Gastroesophageal sphincter (tissue), 4 donors: ENCODE data around the gene LEP. TPM values are rescaled to one million over a fixed set of nuclear protein-coding genes. Genes with fewer than 3 reads are reported as not detected.

Experiments used
- ATAC-seq: fragments of 150-250 bp; one replicate; pipeline ENCODE4 v1.9.1; 2016; ENCODE audit warnings: mild to moderate bottlenecking, moderate library complexity
- H3K27ac ChIP-seq, 4 donors: fragments of 200-600 bp; sonication (generic) in 3 of 4; 1 replicate in 3 of 4; 2 replicates in 1 of 4; pipeline ENCODE4 v1.5.1; 2016 to 2019
- H3K27me3 ChIP-seq: fragments of 200-600 bp; sonication (generic); one replicate; pipeline ENCODE4 v1.5.1; 2019
- H3K36me3 ChIP-seq, 2 donors: fragments of 200-600 bp; sonication (generic); one replicate each; pipeline ENCODE4 v1.5.1; 2019; ENCODE audit warnings: control low read depth in 1 of 2
- H3K4me1 ChIP-seq, 3 donors: fragments of 200-600 bp; sonication (generic); 1 replicate in 2 of 3; 2 replicates in 1 of 3; pipeline ENCODE4 v1.5.1; 2016 to 2019; ENCODE audit warnings: control low read depth in 2 of 3
- H3K4me3 ChIP-seq, 2 donors: fragments of 200-600 bp; sonication (generic); one replicate each; pipeline ENCODE4 v1.5.1; 2019; ENCODE audit warnings: mild to moderate bottlenecking in 1 of 2, moderate library complexity in 1 of 2
- H3K9me3 ChIP-seq, 3 donors: fragments of 200-600 bp; sonication (generic); one replicate each; pipeline ENCODE4 v1.5.1; 2017 to 2019; ENCODE audit warnings: control low read depth in 2 of 3
- EP300 ChIP-seq: sonication (generic); formaldehyde crosslinking; IDR thresholded peaks from one replicate; pipeline ENCODE4 v1.6.1; 2017; ENCODE audit warnings: antibody characterized with exemption, mild to moderate bottlenecking
- POLR2A ChIP-seq, 2 donors: fragments of 450-650 bp; IDR thresholded peaks; one replicate each; pipeline ENCODE4 v1.6.1; 2017; ENCODE audit warnings: antibody characterized with exemption in 2 of 2, mild to moderate bottlenecking in 2 of 2, moderate library complexity in 1 of 2
- POLR2AphosphoS5 ChIP-seq: sonication (generic); formaldehyde crosslinking; IDR thresholded peaks from one replicate; pipeline ENCODE4 v1.6.1; 2017; ENCODE audit warnings: antibody characterized with exemption
- WGBS, 2 donors: methylation state at CpG; one replicate each; pipeline ENCODE4 v1.1.5; 2018; ENCODE audit warnings: low coverage in 1 of 2; 5-methylcytosine and 5-hydroxymethylcytosine counted together
- total RNA-seq, 4 donors: library from RNA; depleted of rRNA; stranded (reverse); fragments of >200 nt; gene quantifications; one replicate each; pipeline ENCODE4 v1.1.0, GENCODE V29; 2016
- TF ChIP-seq, protein P1 (sequence below), 4 experiments: fragments of 200-600 bp in 2 of 4; fragments of 450-650 bp in 2 of 4; sonication (generic) in 1 of 4; IDR thresholded peaks; one replicate each; pipeline ENCODE4 v1.5.1; 2017 to 2019; ENCODE audit warnings: antibody characterized with exemption in 4 of 4, mild to moderate bottlenecking in 2 of 4, moderate library complexity in 2 of 4

Gene LEP
- total RNA-seq, 4 donors from 2014 or later: 0.15 to 6.6 TPM; not detected in 2

DNA sequence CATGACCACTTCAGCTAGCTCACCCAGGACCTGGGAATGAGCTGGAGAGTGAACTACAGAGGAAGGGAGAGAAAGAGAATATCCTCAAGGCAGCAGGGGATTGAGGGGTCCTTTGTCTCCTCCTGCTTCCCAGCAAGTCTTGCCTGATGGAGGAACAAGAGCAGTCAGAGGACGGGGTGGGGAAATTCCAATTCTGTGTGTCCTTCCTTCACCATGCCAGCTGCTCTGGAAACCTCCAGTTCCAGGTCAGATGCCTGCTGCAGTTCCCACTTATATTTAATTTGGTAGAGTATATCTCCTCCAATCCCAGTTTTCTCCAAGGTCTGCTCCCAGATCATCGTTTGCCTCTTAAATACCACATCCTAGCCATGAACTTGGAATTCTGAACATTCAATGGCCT is 21.4 kb upstream of the LEP start:
- H3K36me3 ChIP-seq: no peaks in the 10 kb centered on the region
- WGBS, 2 donors: 70 to 75% methylated on average over 2 of the region's 2 CpGs
- ATAC-seq: no peak
- H3K27me3 ChIP-seq: peaks cover 58% of the 10 kb centered on the region
- TF ChIP-seq, protein P1, sequence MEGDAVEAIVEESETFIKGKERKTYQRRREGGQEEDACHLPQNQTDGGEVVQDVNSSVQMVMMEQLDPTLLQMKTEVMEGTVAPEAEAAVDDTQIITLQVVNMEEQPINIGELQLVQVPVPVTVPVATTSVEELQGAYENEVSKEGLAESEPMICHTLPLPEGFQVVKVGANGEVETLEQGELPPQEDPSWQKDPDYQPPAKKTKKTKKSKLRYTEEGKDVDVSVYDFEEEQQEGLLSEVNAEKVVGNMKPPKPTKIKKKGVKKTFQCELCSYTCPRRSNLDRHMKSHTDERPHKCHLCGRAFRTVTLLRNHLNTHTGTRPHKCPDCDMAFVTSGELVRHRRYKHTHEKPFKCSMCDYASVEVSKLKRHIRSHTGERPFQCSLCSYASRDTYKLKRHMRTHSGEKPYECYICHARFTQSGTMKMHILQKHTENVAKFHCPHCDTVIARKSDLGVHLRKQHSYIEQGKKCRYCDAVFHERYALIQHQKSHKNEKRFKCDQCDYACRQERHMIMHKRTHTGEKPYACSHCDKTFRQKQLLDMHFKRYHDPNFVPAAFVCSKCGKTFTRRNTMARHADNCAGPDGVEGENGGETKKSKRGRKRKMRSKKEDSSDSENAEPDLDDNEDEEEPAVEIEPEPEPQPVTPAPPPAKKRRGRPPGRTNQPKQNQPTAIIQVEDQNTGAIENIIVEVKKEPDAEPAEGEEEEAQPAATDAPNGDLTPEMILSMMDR (IDR thresholded peaks at IDR 0.05): no peak
- TF ChIP-seq EP300 (no peak), POLR2A (IDR thresholded peaks at IDR 0.05) (no peak), POLR2AphosphoS5 (no peak)
- H3K27ac ChIP-seq: no peak overlapping the region
- H3K9me3 ChIP-seq: no peaks in the 10 kb centered on the region
- no peak overlapping the region for H3K4me3 ChIP-seq
- H3K4me1 ChIP-seq: no peaks in the 10 kb centered on the region

- no peaks in the 10 kb centered on the region for H3K4me1 ChIP-seq
- H3K9me3 ChIP-seq: no peaks in the 10 kb centered on the region
- no peak for TF ChIP-seq POLR2AphosphoS5
- TF ChIP-seq, protein P1 (IDR thresholded peaks at IDR 0.05): no peak
- H3K4me3 ChIP-seq: no peak overlapping the region
- no peaks in the 10 kb centered on the region for H3K36me3 ChIP-seq
- no peak overlapping the region for H3K27ac ChIP-seq
- ATAC-seq: no peak
- WGBS, 2 donors: 56 to 72% methylated on average over 4 to 5 of the region's 5 CpGs
- peaks cover 53% of the 10 kb centered on the region for H3K27me3 ChIP-seq
These were observed 19.1 kb upstream of the LEP start for GRCh38 chr7:128221929-128222403.

- H3K9me3 ChIP-seq: no peaks in the 10 kb centered on the region
- no peak overlapping the region for H3K27ac ChIP-seq
- TF ChIP-seq POLR2AphosphoS5 (no peak), POLR2A (IDR thresholded peaks at IDR 0.05) (no peak), EP300 (no peak)
- TF ChIP-seq, protein P1 (IDR thresholded peaks at IDR 0.05): no peak
- no peak overlapping the region for H3K4me3 ChIP-seq
- 82 to 87% methylated on average over 2 of the region's 2 CpGs for WGBS, 2 donors
- no peak for ATAC-seq
- H3K4me1 ChIP-seq: no peaks in the 10 kb centered on the region
- H3K27me3 ChIP-seq: peaks cover 47% of the 10 kb centered on the region
- no peaks in the 10 kb centered on the region for H3K36me3 ChIP-seq
These were observed 14.7 kb upstream of the LEP start for GRCh38 chr7:128226132-128226980.

DNA sequence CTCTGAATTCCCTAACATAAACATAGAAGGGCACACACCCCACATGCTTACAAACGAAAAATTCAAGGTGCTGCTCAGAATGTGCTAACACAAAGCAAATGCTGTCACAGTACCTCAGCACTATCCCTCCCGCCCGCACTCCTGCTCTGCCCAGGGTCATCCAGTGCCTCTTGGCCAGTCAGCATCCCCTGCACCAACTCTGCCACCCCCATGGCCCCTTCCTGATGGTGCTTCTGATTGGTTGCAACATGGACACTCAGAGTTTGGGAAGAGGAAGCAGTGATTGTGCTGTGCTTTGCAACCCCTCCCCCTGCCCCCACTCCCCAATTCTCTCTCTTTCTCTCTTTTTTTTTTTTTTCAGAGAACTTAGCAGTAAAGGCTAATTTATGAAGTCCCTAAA is 13.8 kb upstream of the LEP start:
- Histone ChIP-seq H3K9me3 (no peaks in the 10 kb centered on the region), H3K27me3 (peaks cover 41% of the 10 kb centered on the region), H3K4me3 (no peak overlapping the region), H3K27ac (no peak overlapping the region), H3K36me3 (no peaks in the 10 kb centered on the region), H3K4me1 (no peaks in the 10 kb centered on the region)
- 60 to 73% methylated on average over 1 to 2 of the region's 3 CpGs for WGBS, 2 donors
- no peak for ATAC-seq
- no peak for TF ChIP-seq POLR2AphosphoS5
- no peak for TF ChIP-seq POLR2A (IDR thresholded peaks at IDR 0.05)
- TF ChIP-seq, protein P1 (IDR thresholded peaks at IDR 0.05): no peak
- no peak for TF ChIP-seq EP300

GRCh38 chr7:128231021-128231420 is 10.1 kb upstream of the LEP start:
- H3K27me3 ChIP-seq: peaks cover 42% of the 10 kb centered on the region
- 77 to 86% methylated on average over 4 of the region's 5 CpGs for WGBS, 2 donors
- H3K9me3 ChIP-seq: no peaks in the 10 kb centered on the region
- no peak overlapping the region for H3K4me3 ChIP-seq
- TF ChIP-seq EP300: no peak
- TF ChIP-seq, protein P1 (IDR thresholded peaks at IDR 0.05): no peak
- TF ChIP-seq POLR2A (IDR thresholded peaks at IDR 0.05): no peak
- no peak for TF ChIP-seq POLR2AphosphoS5
- H3K4me1 ChIP-seq: no peaks in the 10 kb centered on the region
- no peak for ATAC-seq
- H3K27ac ChIP-seq: no peak overlapping the region
- H3K36me3 ChIP-seq: no peaks in the 10 kb centered on the region
